ENCODE data around the gene ARHGAP18.

The ARHGAP18 gene

GRCh38 chr6:129707882-129708495 lies 2.0 kb downstream of the ARHGAP18 start:
- TF ChIP-seq NFIC (IDR thresholded peaks at IDR 0.05) (no peak), RAD21 (IDR thresholded peaks at IDR 0.05; ENCODE audit: low read depth) (no peak), MAX (IDR thresholded peaks at IDR 0.05) (no peak), EP300 (IDR thresholded peaks at IDR 0.05; ENCODE audit: borderline replicate concordance) (no peak), REST (IDR thresholded peaks at IDR 0.05; ENCODE audit: low read depth) (no peak)

GRCh38 chr6:129707028-129707427 lies 2.9 kb downstream of the ARHGAP18 start:
- TF ChIP-seq TAF1 (IDR thresholded peaks at IDR 0.05; ENCODE audit: low read depth) = no peak
- no peak for TF ChIP-seq TCF12 (IDR thresholded peaks at IDR 0.05; ENCODE audit: low read depth)
- TF ChIP-seq YY1 (IDR thresholded peaks at IDR 0.05; ENCODE audit: low read depth) = no peak
- TF ChIP-seq TEAD4 (IDR thresholded peaks at IDR 0.05) = no peak
- TF ChIP-seq FOXM1 (IDR thresholded peaks at IDR 0.05; ENCODE audit: borderline replicate concordance, low read depth) = no peak

GRCh38 chr6:129705212-129705611 lies 4.8 kb downstream of the ARHGAP18 start:
- TF ChIP-seq NFIC (IDR thresholded peaks at IDR 0.05) = no peak
- TF ChIP-seq CEBPB (IDR thresholded peaks at IDR 0.05) = no peak
- TF ChIP-seq CREB1 (IDR thresholded peaks at IDR 0.05; ENCODE audit: low read depth) = no peak
- no peak for TF ChIP-seq TAF1 (IDR thresholded peaks at IDR 0.05; ENCODE audit: low read depth)
- no peak for TF ChIP-seq TCF12 (IDR thresholded peaks at IDR 0.05; ENCODE audit: low read depth)
- no peak for TF ChIP-seq RAD21 (IDR thresholded peaks at IDR 0.05; ENCODE audit: low read depth)

- TF ChIP-seq CEBPB (IDR thresholded peaks at IDR 0.05) (no peak), CREB1 (IDR thresholded peaks at IDR 0.05; ENCODE audit: low read depth) (no peak), MAX (IDR thresholded peaks at IDR 0.05) (no peak)
Measured at GRCh38 chr6:129704708-129705107, 5.3 kb downstream of the ARHGAP18 start.

GRCh38 chr6:129701721-129702455 lies 8.1 kb downstream of the ARHGAP18 start:
- TF ChIP-seq USF1 (IDR thresholded peaks at IDR 0.05) = no peak
- TF ChIP-seq CREB1 (IDR thresholded peaks at IDR 0.05; ENCODE audit: low read depth) = no peak
- TF ChIP-seq YY1 (IDR thresholded peaks at IDR 0.05; ENCODE audit: low read depth) = no peak
- no peak for TF ChIP-seq NFIC (IDR thresholded peaks at IDR 0.05)
- no peak for TF ChIP-seq TAF1 (IDR thresholded peaks at IDR 0.05; ENCODE audit: low read depth)
- TF ChIP-seq MAX (IDR thresholded peaks at IDR 0.05) = no peak
- TF ChIP-seq EP300 (IDR thresholded peaks at IDR 0.05; ENCODE audit: borderline replicate concordance) = no peak
- no peak for TF ChIP-seq REST (IDR thresholded peaks at IDR 0.05; ENCODE audit: low read depth)
- TF ChIP-seq FOXM1 (IDR thresholded peaks at IDR 0.05; ENCODE audit: borderline replicate concordance, low read depth) = no peak

- no peak for TF ChIP-seq NFIC (IDR thresholded peaks at IDR 0.05)
- no peak for TF ChIP-seq YY1 (IDR thresholded peaks at IDR 0.05; ENCODE audit: low read depth)
- TF ChIP-seq FOXM1 (IDR thresholded peaks at IDR 0.05; ENCODE audit: borderline replicate concordance, low read depth) = no peak
- TF ChIP-seq EGR1 (IDR thresholded peaks at IDR 0.05) = no peak
- no peak for TF ChIP-seq EP300 (IDR thresholded peaks at IDR 0.05; ENCODE audit: borderline replicate concordance)
- no peak for TF ChIP-seq CEBPB (IDR thresholded peaks at IDR 0.05)
- TF ChIP-seq TAF1 (IDR thresholded peaks at IDR 0.05; ENCODE audit: low read depth) = no peak
- no peak for TF ChIP-seq TEAD4 (IDR thresholded peaks at IDR 0.05)
- TF ChIP-seq MAX (IDR thresholded peaks at IDR 0.05) = no peak
- no peak for TF ChIP-seq ZBTB7A (IDR thresholded peaks at IDR 0.05; ENCODE audit: low read depth)
- no peak for TF ChIP-seq USF1 (IDR thresholded peaks at IDR 0.05)
- no peak for TF ChIP-seq RAD21 (IDR thresholded peaks at IDR 0.05; ENCODE audit: low read depth)
- no peak for TF ChIP-seq CREB1 (IDR thresholded peaks at IDR 0.05; ENCODE audit: low read depth)
- no peak for TF ChIP-seq REST (IDR thresholded peaks at IDR 0.05; ENCODE audit: low read depth)
- no peak for TF ChIP-seq TCF12 (IDR thresholded peaks at IDR 0.05; ENCODE audit: low read depth)
Measured at GRCh38 chr6:129700666-129701065, 9.3 kb downstream of the ARHGAP18 start.
